Mesenchymal stem cell (in vitro differentiated cells and primary cell): Measurements from ENCODE around the gene UNK.

Experiments used
- DNase-seq: peaks from one replicate; pipeline ENCODE4 v3.0.0-alpha.2; 2013
- H2AFZ ChIP-seq: one replicate; pipeline ENCODE4 v1.6.1; 2013; ENCODE audit warnings: low read depth, mild to moderate bottlenecking, control low read depth, inconsistent platforms, low read length, moderate library complexity
- H2AK5ac ChIP-seq: 2 replicates; pipeline ENCODE4 v1.6.1; 2013; ENCODE audit warnings: low read length, moderate library complexity, mild to moderate bottlenecking, inconsistent platforms; ENCODE audit not compliant: severe bottlenecking
- H2BK120ac ChIP-seq: one replicate; pipeline ENCODE4 v1.6.1; 2013; ENCODE audit warnings: low read depth, mild to moderate bottlenecking, inconsistent platforms, low read length, moderate library complexity
- H2BK12ac ChIP-seq, 2 experiments: one replicate each; pipeline ENCODE4 v1.6.1; 2013; ENCODE audit warnings: inconsistent platforms in 2 of 2, low read length in 2 of 2, mild to moderate bottlenecking in 2 of 2, moderate library complexity in 2 of 2, control low read depth in 1 of 2
- H2BK15ac ChIP-seq: one replicate; pipeline ENCODE4 v1.6.1; 2013; ENCODE audit warnings: mild to moderate bottlenecking, low read depth, inconsistent platforms; ENCODE audit not compliant: poor library complexity, severe bottlenecking
- H2BK5ac ChIP-seq: 2 replicates; pipeline ENCODE4 v1.6.1; 2013; ENCODE audit warnings: low read depth, mild to moderate bottlenecking, low read length, control low read depth, inconsistent platforms; ENCODE audit not compliant: poor library complexity, severe bottlenecking
- H3K14ac ChIP-seq, 2 experiments: one replicate each; pipeline ENCODE4 v1.6.1; 2013; ENCODE audit warnings: inconsistent platforms in 2 of 2, low read length in 2 of 2, control low read depth in 1 of 2, mild to moderate bottlenecking in 1 of 2, moderate library complexity in 1 of 2
- H3K18ac ChIP-seq, 2 experiments: one replicate each; pipeline ENCODE4 v1.6.1; 2013; ENCODE audit warnings: inconsistent platforms in 2 of 2, low read length in 2 of 2, control low read depth in 1 of 2, low read depth in 1 of 2, mild to moderate bottlenecking in 1 of 2
- H3K23ac ChIP-seq, 2 experiments: one replicate each; pipeline ENCODE4 v1.6.1; 2013; ENCODE audit warnings: inconsistent platforms in 2 of 2, low read length in 2 of 2, mild to moderate bottlenecking in 2 of 2, moderate library complexity in 2 of 2, control low read depth in 1 of 2
- H3K27ac ChIP-seq: 2 replicates; pipeline ENCODE4 v1.5.1; 2013; ENCODE audit warnings: mild to moderate bottlenecking, moderate library complexity, low read length, control low read depth, inconsistent platforms; ENCODE audit not compliant: poor library complexity, severe bottlenecking
- H3K27me3 ChIP-seq, 2 experiments: 2 replicates each; pipeline versions ENCODE4 v1.6.1 to v1.7.0; 2013; ENCODE audit warnings: low read length in 2 of 2, mild to moderate bottlenecking in 2 of 2, moderate library complexity in 2 of 2, control low read depth in 1 of 2, inconsistent platforms in 1 of 2; ENCODE audit not compliant: control insufficient read depth in 1 of 2, insufficient read depth in 1 of 2
- H3K36me3 ChIP-seq, 2 experiments: 2 replicates each; pipeline versions ENCODE4 v1.6.1 to v1.7.0; 2013; ENCODE audit warnings: low read length in 2 of 2, control low read depth in 1 of 2, inconsistent platforms in 1 of 2, low read depth in 1 of 2, mild to moderate bottlenecking in 1 of 2; ENCODE audit not compliant: insufficient read depth in 2 of 2, control insufficient read depth in 1 of 2
- H3K4ac ChIP-seq, 2 experiments: one replicate each; pipeline ENCODE4 v1.6.1; 2013; ENCODE audit warnings: inconsistent platforms in 2 of 2, low read length in 2 of 2, mild to moderate bottlenecking in 2 of 2, moderate library complexity in 2 of 2, control low read depth in 1 of 2, low read depth in 1 of 2
- H3K4me1 ChIP-seq: 2 replicates; pipeline ENCODE4 v1.6.1; 2013; ENCODE audit warnings: low read depth, low read length, control low read depth; ENCODE audit not compliant: control insufficient read depth, insufficient read depth
- H3K4me2 ChIP-seq: 2 replicates; pipeline ENCODE4 v1.6.1; 2013; ENCODE audit warnings: low read length, mild to moderate bottlenecking, inconsistent platforms; ENCODE audit not compliant: poor library complexity, severe bottlenecking
- H3K4me3 ChIP-seq, 2 experiments: 2 replicates each; pipeline versions ENCODE4 v1.5.1 to v1.7.0; 2013; ENCODE audit warnings: low read length in 2 of 2, mild to moderate bottlenecking in 2 of 2, control low read depth in 1 of 2, low read depth in 1 of 2; ENCODE audit not compliant: insufficient read depth in 1 of 2
- H3K79me1 ChIP-seq: replicated peaks from 2 replicates; pipeline ENCODE4 v1.6.1; 2013; ENCODE audit warnings: mild to moderate bottlenecking, control low read depth, low read length, inconsistent platforms; ENCODE audit not compliant: poor library complexity, severe bottlenecking
- H3K9ac ChIP-seq: 2 replicates; pipeline ENCODE4 v1.7.0; 2013; ENCODE audit warnings: mild to moderate bottlenecking, low read length, moderate library complexity
- H3K9me3 ChIP-seq: 2 replicates; pipeline ENCODE4 v1.7.0; 2013; ENCODE audit warnings: mild to moderate bottlenecking, low read length; ENCODE audit not compliant: control insufficient read depth
- H4K8ac ChIP-seq: one replicate; pipeline ENCODE4 v1.6.1; 2013; ENCODE audit warnings: inconsistent platforms, mild to moderate bottlenecking, low read length, moderate library complexity
- H4K91ac ChIP-seq: one replicate; pipeline ENCODE4 v1.6.1; 2013; ENCODE audit warnings: mild to moderate bottlenecking, low read length, inconsistent platforms
- WGBS: methylation state at CpG from one replicate; pipeline ENCODE4 v1.1.7; 2013; ENCODE audit warnings: mixed read lengths; 5-methylcytosine and 5-hydroxymethylcytosine counted together

Gene UNK

DNA sequence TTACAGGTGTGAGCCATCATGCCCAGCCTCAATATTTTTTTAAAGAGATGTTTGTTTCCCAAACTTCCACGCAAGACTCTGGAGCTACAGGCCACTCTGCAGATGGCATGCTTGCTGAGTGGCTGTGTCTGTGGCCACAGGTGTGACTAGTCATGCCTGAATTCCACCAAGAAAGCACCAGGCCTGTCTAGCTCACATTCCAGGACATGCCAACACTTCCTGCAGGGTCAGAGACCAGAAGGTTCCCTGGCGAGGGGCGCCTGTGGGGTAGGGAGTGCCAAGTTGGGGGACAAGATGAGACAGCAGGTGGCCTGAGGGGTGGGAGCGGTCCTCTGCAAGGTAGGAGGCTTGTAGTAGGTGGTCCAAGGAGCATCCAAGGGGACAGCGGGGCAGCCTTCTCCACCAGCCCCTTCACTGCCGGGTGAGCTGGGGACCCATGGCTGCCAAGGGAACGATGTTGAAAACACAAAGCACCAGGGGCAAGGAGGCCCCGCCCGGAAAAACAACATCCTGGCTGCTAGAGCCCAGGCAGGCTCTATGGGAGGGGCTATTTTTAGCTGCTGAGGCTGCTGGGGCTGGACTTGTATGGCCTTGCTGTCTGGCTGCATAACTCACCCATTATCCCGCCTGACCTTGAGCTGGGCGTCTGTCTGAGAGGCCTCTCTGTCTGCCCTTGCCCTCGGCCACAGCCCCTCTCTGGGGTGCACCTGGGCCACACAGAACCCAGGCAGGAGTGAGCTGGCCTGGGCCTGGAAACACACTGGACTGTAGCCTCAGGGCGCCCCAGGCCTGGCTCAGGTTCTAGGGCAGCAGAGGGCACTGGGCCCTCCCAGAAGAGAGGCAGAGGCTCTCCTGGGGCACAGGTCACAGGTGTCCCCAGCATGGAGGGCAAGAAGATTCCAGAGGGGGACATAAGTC is 88.1 kb downstream of the UNK start:
- H3K4me1 ChIP-seq: peaks cover 43% of the 10 kb centered on the region
- H4K8ac ChIP-seq: peak overlapping the region; percentile 91
- no peak overlapping the region for H2AFZ ChIP-seq
- H2BK15ac ChIP-seq: peak overlapping the region; percentile 91
- H3K4ac ChIP-seq: peak overlapping the region; percentile 62 to 92
- H3K9me3 ChIP-seq: no peaks in the 10 kb centered on the region
- no peak overlapping the region for H3K4me2 ChIP-seq
- no peaks in the 10 kb centered on the region for H3K27me3 ChIP-seq
- WGBS: 45% methylated on average over 13 of the region's 13 CpGs
- peak overlapping the region; percentile 83 for H2BK120ac ChIP-seq
- H3K36me3 ChIP-seq: peaks cover 23 to 25% of the 10 kb centered on the region in 2 experiments
- peak overlapping the region; percentile 91 to 94 for H3K18ac ChIP-seq
- H2AK5ac ChIP-seq: peak overlapping the region; percentile 74
- DNase-seq: peak; percentile 96
- peak overlapping the region; percentile 98 for H4K91ac ChIP-seq
- H3K4me3 ChIP-seq: no peak overlapping the region
- peaks cover 10% of the 10 kb centered on the region for H3K79me1 ChIP-seq
- peak overlapping the region; percentile 84 for H3K9ac ChIP-seq
- peak overlapping the region; percentile 75 for H3K27ac ChIP-seq
- H2BK5ac ChIP-seq: peak overlapping the region; percentile 77
- H3K23ac ChIP-seq: peak overlapping the region in 1 of 2 experiments; percentile 10
- H3K14ac ChIP-seq: peak overlapping the region in 1 of 2 experiments; percentile 50
- peak overlapping the region; percentile 96 to 99 for H2BK12ac ChIP-seq

DNA sequence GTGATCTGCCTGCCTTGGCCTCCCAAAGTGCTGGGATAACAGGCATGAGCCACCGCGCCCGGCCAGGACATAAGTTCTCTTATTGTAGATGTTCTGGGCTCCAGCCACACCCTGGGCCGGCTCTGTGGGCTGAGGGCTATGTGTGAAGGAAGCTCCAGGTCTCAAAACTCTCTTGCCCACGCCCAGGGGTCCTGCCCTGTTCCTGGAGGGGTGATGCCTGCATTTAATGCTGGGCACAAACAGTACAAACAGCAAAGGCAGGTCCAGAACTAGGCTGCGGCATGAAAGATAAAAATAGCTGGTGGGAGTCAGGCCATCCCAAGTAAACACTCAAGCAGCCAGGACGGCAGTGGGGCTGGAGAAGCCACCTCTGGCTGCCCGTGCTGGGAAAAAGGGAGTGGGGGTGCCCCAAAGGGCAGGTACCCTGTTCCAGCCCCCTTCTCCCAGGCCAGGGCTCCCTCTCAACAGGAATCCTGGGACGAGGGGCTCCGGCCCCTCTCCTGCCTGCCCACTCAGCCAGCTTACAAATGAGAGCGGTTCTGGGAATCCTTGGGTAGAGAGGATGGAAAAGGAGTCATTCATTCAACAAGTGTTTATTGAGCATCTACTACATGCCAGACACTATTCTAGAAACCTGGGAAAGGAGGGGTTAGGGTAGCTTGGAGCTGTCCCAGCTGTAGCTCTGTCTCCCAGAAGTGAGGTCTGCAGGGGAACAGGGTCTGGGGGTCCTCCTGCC is 89.1 kb downstream of the UNK start:
- Histone ChIP-seq H3K18ac (peak overlapping the region in 1 of 2 experiments; percentile 26), H3K14ac (no peak overlapping the region), H2BK15ac (no peak overlapping the region), H3K79me1 (peaks cover 10% of the 10 kb centered on the region), H2BK120ac (peak overlapping the region; percentile 45), H3K4me1 (peaks cover 54% of the 10 kb centered on the region), H3K27me3 (no peaks in the 10 kb centered on the region), H2BK5ac (no peak overlapping the region), H3K23ac (no peak overlapping the region), H3K27ac (no peak overlapping the region), H4K91ac (no peak overlapping the region), H3K9ac (peak overlapping the region; percentile 41), H4K8ac (no peak overlapping the region), H3K4me3 (no peak overlapping the region), H3K36me3 (peaks cover 23 to 25% of the 10 kb centered on the region in 2 experiments), H3K9me3 (no peaks in the 10 kb centered on the region), H2AFZ (no peak overlapping the region), H3K4ac (no peak overlapping the region), H2AK5ac (peak overlapping the region; percentile 57), H3K4me2 (no peak overlapping the region), H2BK12ac (peak overlapping the region in 1 of 2 experiments; percentile 42)
- 88% methylated on average over 10 of the region's 11 CpGs for WGBS
- no peak for DNase-seq

DNA sequence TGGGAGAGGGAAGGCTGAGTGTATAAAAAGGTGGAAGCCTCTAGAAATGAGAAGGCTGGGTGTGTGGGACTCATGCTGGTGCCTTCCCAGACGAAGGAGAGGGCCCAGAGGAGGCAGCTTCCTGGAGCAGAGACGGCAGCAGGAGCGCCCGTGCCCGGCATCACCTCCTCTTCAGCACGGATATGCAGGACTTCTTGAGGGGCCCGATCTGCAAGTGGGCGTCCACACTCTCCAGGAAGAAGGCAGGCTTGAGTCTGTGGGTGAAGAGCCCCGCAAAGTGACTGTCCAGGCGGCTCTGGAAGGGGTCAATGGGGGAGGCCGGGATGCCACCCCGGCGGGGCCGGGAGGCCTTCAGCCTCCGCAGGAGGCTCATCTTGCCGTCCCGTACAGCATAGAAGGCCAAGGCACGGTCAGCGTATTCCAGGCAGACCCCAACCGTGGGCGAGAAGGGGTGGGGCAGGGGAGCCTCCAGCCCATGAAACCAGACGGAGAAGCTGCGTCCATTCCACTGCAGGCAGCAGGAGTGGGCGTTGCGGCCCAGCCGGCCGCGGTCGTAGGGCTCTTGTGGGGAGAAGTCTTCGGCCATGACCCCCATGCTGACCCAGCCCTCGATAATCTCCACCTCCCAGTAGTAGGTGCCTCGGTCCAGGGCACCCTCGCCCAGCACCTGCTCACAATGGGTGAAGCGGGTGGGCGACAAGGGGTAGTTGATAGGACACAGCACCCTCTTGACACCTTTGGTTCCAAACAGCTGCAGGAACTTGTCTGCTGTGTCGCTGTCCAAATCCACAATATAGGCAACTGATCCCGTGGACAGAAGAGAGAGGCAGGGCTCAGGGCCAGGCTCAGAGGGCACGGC is 89.9 kb downstream of the UNK start:
- WGBS: 97% methylated on average over 37 of the region's 38 CpGs
- Histone ChIP-seq H3K4me1 (peaks cover 54% of the 10 kb centered on the region), H2AFZ (no peak overlapping the region), H3K4ac (no peak overlapping the region), H3K14ac (no peak overlapping the region), H3K79me1 (peaks cover 10% of the 10 kb centered on the region), H3K23ac (no peak overlapping the region), H3K9ac (peak overlapping the region; percentile 41), H3K36me3 (peaks cover 23 to 25% of the 10 kb centered on the region in 2 experiments), H3K27ac (no peak overlapping the region), H4K8ac (no peak overlapping the region), H3K18ac (no peak overlapping the region), H3K27me3 (no peaks in the 10 kb centered on the region), H3K4me3 (no peak overlapping the region), H3K9me3 (no peaks in the 10 kb centered on the region), H2AK5ac (peak overlapping the region; percentile 74), H2BK5ac (no peak overlapping the region), H2BK120ac (no peak overlapping the region), H2BK12ac (peak overlapping the region; percentile 54 to 67), H4K91ac (peak overlapping the region; percentile 11), H3K4me2 (no peak overlapping the region), H2BK15ac (no peak overlapping the region)
- DNase-seq: no peak
